ENCODE measurements around the gene ESD. TPM values are rescaled to one million over a fixed set of nuclear protein-coding genes. Genes with fewer than 3 reads are reported as not detected.

Gene ESD
- total RNA-seq, 1 experiment from 2014 or later = 73.2 TPM

DNA sequence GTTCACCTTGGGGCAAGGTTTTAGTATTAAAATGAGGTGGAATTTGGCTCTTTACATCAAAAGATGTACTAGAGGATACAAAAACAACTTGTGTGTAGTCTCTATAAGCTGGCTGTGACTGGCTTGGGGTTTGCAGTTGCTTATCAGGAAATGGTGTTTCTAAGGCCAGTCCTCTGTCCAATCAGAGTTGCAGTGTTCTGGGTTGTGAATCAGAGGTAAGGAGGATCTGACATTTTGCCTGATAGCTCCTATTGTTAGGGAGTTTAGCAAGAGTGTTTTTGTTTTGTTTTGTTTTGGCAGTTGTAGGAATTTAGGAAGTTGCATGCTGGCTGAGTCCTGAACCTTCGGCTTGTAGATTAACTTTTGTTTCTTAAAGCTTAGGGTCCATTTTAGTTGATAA lies 20.1 kb upstream of the ESD start:
- H3K27ac ChIP-seq (ENCODE audit: low read length) = no peak overlapping the region
- no peaks in the 10 kb centered on the region for H3K4me1 ChIP-seq (ENCODE audit: insufficient read depth, low read length)
- no peak overlapping the region for H3K9ac ChIP-seq (ENCODE audit: low read length)
- CTCF ChIA-PET = no interaction called here
- no peaks in the 10 kb centered on the region for H3F3A ChIP-seq (ENCODE audit: low read length, unreplicated experiment)
- TF ChIP-seq CTCF (conservative IDR thresholded peaks at IDR 0.05; ENCODE audit: low read depth, low read length) = no peak
- no peak for TF ChIP-seq EZH2phosphoT487 (IDR thresholded peaks at IDR 0.05; ENCODE audit: borderline replicate concordance, low read length)
- TF ChIP-seq EZH2 (IDR thresholded peaks at IDR 0.05; ENCODE audit: low read length, unreplicated experiment) = no peak
- H3K27me3 ChIP-seq (ENCODE audit: low read length) = no peaks in the 10 kb centered on the region
- H3K79me2 ChIP-seq (ENCODE audit: low read length) = no peaks in the 10 kb centered on the region
- no peak overlapping the region for H2AFZ ChIP-seq (ENCODE audit: low read length)
- H3K4me2 ChIP-seq (ENCODE audit: low read length) = no peak overlapping the region
- no peaks in the 10 kb centered on the region for H3K36me3 ChIP-seq (ENCODE audit: low read depth, low read length)
- DNase-seq = no peak
- POLR2A ChIA-PET (ENCODE audit: unreplicated experiment) = no interaction called here
- ATAC-seq = no peak
- no peaks in the 10 kb centered on the region for H4K20me1 ChIP-seq (ENCODE audit: low read length)
- no peak overlapping the region for H3K4me3 ChIP-seq (ENCODE audit: low read length)
- no peaks in the 10 kb centered on the region for H3K9me3 ChIP-seq (ENCODE audit: low read length)
- BruUV-seq (replicated peaks) = no TSS peak
- intact Hi-C loops (cut with micrococcal nuclease) = no loop called here
- no peaks in the 10 kb centered on the region for H3K9me2 ChIP-seq (replicated peaks; ENCODE audit: low read length)

- H2AFZ ChIP-seq (ENCODE audit: low read length) = no peak overlapping the region
- ChIA-PET POLR2A (ENCODE audit: unreplicated experiment) (no interaction called here), CTCF (interaction anchor here (0.6 kb wide), 1 partner anchor 1152 kb away, joined by 5 read pairs; no protein-coding TSS in a partner anchor)
- H3K9ac ChIP-seq (ENCODE audit: low read length) = no peak overlapping the region
- no peaks in the 10 kb centered on the region for H3K4me1 ChIP-seq (ENCODE audit: insufficient read depth, low read length)
- H3K36me3 ChIP-seq (ENCODE audit: low read depth, low read length) = no peaks in the 10 kb centered on the region
- H3K27ac ChIP-seq (ENCODE audit: low read length) = no peak overlapping the region
- H3F3A ChIP-seq (ENCODE audit: low read length, unreplicated experiment) = no peaks in the 10 kb centered on the region
- no peak for ATAC-seq
- no peaks in the 10 kb centered on the region for H3K79me2 ChIP-seq (ENCODE audit: low read length)
- intact Hi-C loops (cut with micrococcal nuclease) = no loop called here
- no TSS peak for BruUV-seq (replicated peaks)
- TF ChIP-seq CTCF (conservative IDR thresholded peaks at IDR 0.05; ENCODE audit: low read depth, low read length) (no peak), EZH2 (IDR thresholded peaks at IDR 0.05; ENCODE audit: low read length, unreplicated experiment) (no peak), EZH2phosphoT487 (IDR thresholded peaks at IDR 0.05; ENCODE audit: borderline replicate concordance, low read length) (no peak)
- H3K4me3 ChIP-seq (ENCODE audit: low read length) = no peak overlapping the region
- no peak overlapping the region for H3K4me2 ChIP-seq (ENCODE audit: low read length)
- no peaks in the 10 kb centered on the region for H3K27me3 ChIP-seq (ENCODE audit: low read length)
- no peaks in the 10 kb centered on the region for H3K9me2 ChIP-seq (replicated peaks; ENCODE audit: low read length)
- DNase-seq = no peak
- H3K9me3 ChIP-seq (ENCODE audit: low read length) = no peaks in the 10 kb centered on the region
- H4K20me1 ChIP-seq (ENCODE audit: low read length) = no peaks in the 10 kb centered on the region
Measured at GRCh38 chr13:46816371-46816770, 19.4 kb upstream of the ESD start.

GRCh38 chr13:46812301-46812797 lies 15.4 kb upstream of the ESD start:
- Histone ChIP-seq H2AFZ (ENCODE audit: low read length) (no peak overlapping the region), H3K9ac (ENCODE audit: low read length) (no peak overlapping the region), H3K9me2 (replicated peaks; ENCODE audit: low read length) (no peaks in the 10 kb centered on the region), H3K27me3 (ENCODE audit: low read length) (no peaks in the 10 kb centered on the region), H3K4me2 (ENCODE audit: low read length) (no peak overlapping the region), H3K79me2 (ENCODE audit: low read length) (no peaks in the 10 kb centered on the region), H3K4me3 (ENCODE audit: low read length) (no peak overlapping the region), H3K9me3 (ENCODE audit: low read length) (no peaks in the 10 kb centered on the region), H3K27ac (ENCODE audit: low read length) (no peak overlapping the region), H3F3A (ENCODE audit: low read length, unreplicated experiment) (no peaks in the 10 kb centered on the region), H4K20me1 (ENCODE audit: low read length) (no peaks in the 10 kb centered on the region), H3K4me1 (ENCODE audit: insufficient read depth, low read length) (no peaks in the 10 kb centered on the region), H3K36me3 (ENCODE audit: low read depth, low read length) (no peaks in the 10 kb centered on the region)
- BruUV-seq (replicated peaks) = no TSS peak
- TF ChIP-seq EZH2 (IDR thresholded peaks at IDR 0.05; ENCODE audit: low read length, unreplicated experiment) (no peak), EZH2phosphoT487 (IDR thresholded peaks at IDR 0.05; ENCODE audit: borderline replicate concordance, low read length) (no peak), CTCF (conservative IDR thresholded peaks at IDR 0.05; ENCODE audit: low read depth, low read length) (no peak)
- ChIA-PET POLR2A (ENCODE audit: unreplicated experiment) (no interaction called here), CTCF (no interaction called here)
- intact Hi-C loops (cut with micrococcal nuclease) = no loop called here
- no peak for DNase-seq
- ATAC-seq = no peak
